ENCODE results near the gene GRIFIN. TPM values are rescaled to one million over a fixed set of nuclear protein-coding genes. Genes with fewer than 3 reads are reported as not detected.

Gene GRIFIN
- total and polyA plus RNA-seq, 2 experiments from 2014 or later: not detected

DNA sequence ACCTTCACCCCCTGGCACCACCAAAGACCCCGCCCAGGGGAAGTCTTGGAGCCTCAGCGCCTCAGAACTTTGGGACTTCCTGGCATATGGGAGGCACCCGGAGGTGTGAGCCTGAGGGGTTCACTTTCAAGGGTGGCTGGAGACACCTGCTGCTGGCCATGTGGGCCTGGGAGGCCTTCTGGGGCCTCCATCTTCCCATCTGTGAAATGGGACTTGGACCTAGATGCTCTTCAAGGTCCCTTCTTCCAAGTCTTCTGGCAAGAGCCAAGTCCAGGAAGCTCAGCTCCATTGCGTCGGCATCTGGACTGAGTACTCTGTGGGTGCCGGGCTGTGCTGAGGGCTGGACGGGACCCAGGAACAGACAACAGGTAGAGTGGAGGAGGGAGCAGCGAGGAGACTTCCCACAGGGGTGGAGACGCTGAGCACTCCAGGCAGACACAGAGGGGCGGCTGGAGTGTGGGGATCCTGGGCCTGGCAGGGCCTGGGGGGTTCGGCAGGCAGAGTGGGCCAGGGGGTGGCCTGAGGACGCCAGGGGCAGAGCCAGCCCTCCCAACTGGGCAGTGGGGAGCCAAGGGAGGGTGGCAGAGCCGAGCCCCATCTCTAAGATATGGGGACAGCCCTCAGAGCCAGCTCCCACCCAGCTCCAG lies 34.1 kb upstream of the GRIFIN start:
- H3K27ac ChIP-seq: no peak overlapping the region

GRCh38 chr7:2509298-2509906 lies 33.2 kb upstream of the GRIFIN start:
- H3K79me2 ChIP-seq: no peaks in the 10 kb centered on the region
- no peak overlapping the region for H3K4me2 ChIP-seq
- 84% methylated on average over 22 of the region's 23 CpGs for WGBS (ENCODE audit: low lambda C conversion rate, missing lambda C conversion rate)
- TF ChIP-seq EZH2phosphoT487 (IDR thresholded peaks at IDR 0.05; ENCODE audit: low read depth, severe bottlenecking, unreplicated experiment): no peak
- TF ChIP-seq, protein P1, sequence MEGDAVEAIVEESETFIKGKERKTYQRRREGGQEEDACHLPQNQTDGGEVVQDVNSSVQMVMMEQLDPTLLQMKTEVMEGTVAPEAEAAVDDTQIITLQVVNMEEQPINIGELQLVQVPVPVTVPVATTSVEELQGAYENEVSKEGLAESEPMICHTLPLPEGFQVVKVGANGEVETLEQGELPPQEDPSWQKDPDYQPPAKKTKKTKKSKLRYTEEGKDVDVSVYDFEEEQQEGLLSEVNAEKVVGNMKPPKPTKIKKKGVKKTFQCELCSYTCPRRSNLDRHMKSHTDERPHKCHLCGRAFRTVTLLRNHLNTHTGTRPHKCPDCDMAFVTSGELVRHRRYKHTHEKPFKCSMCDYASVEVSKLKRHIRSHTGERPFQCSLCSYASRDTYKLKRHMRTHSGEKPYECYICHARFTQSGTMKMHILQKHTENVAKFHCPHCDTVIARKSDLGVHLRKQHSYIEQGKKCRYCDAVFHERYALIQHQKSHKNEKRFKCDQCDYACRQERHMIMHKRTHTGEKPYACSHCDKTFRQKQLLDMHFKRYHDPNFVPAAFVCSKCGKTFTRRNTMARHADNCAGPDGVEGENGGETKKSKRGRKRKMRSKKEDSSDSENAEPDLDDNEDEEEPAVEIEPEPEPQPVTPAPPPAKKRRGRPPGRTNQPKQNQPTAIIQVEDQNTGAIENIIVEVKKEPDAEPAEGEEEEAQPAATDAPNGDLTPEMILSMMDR (IDR thresholded peaks at IDR 0.05; ENCODE audit: poor library complexity): no peak
- no peak for TF ChIP-seq EZH2 (IDR thresholded peaks at IDR 0.05; ENCODE audit: borderline replicate concordance)
- H3K4me3 ChIP-seq: no peak overlapping the region
- H3K9me2 ChIP-seq (replicated peaks; ENCODE audit: insufficient read depth): no peaks in the 10 kb centered on the region
- H3K27ac ChIP-seq: no peak overlapping the region
- H3K4me1 ChIP-seq (ENCODE audit: insufficient read depth): peaks cover 9% of the 10 kb centered on the region
- no peaks in the 10 kb centered on the region for H4K20me1 ChIP-seq (ENCODE audit: insufficient read depth, poor library complexity, severe bottlenecking)
- no peak for DNase-seq (ENCODE audit: low spot score)
- no peak overlapping the region for H2AFZ ChIP-seq
- no peaks in the 10 kb centered on the region for H3K9me3 ChIP-seq (ENCODE audit: low read depth)
- H3K27me3 ChIP-seq: no peaks in the 10 kb centered on the region
- H3K36me3 ChIP-seq (replicated peaks; ENCODE audit: insufficient read depth, low read depth): no peaks in the 10 kb centered on the region

More for the DNA sequence above, 34.1 kb upstream of the GRIFIN start:
- DNase-seq (ENCODE audit: low spot score): no peak
- no peak overlapping the region for H2AFZ ChIP-seq
- H3K27me3 ChIP-seq: no peaks in the 10 kb centered on the region
- H3K79me2 ChIP-seq: no peaks in the 10 kb centered on the region
- H3K4me2 ChIP-seq: no peak overlapping the region
- H3K9me3 ChIP-seq (ENCODE audit: low read depth): no peaks in the 10 kb centered on the region
- no peak overlapping the region for H3K4me3 ChIP-seq
- 92% methylated on average over 11 of the region's 13 CpGs for WGBS (ENCODE audit: low lambda C conversion rate, missing lambda C conversion rate)
- peaks cover 9% of the 10 kb centered on the region for H3K4me1 ChIP-seq (ENCODE audit: insufficient read depth)
- H4K20me1 ChIP-seq (ENCODE audit: insufficient read depth, poor library complexity, severe bottlenecking): no peaks in the 10 kb centered on the region
- TF ChIP-seq, protein P1 (IDR thresholded peaks at IDR 0.05; ENCODE audit: poor library complexity): no peak
- TF ChIP-seq EZH2 (IDR thresholded peaks at IDR 0.05; ENCODE audit: borderline replicate concordance) (no peak), EZH2phosphoT487 (IDR thresholded peaks at IDR 0.05; ENCODE audit: low read depth, severe bottlenecking, unreplicated experiment) (no peak)
- H3K9me2 ChIP-seq (replicated peaks; ENCODE audit: insufficient read depth): no peaks in the 10 kb centered on the region
- H3K36me3 ChIP-seq (replicated peaks; ENCODE audit: insufficient read depth, low read depth): no peaks in the 10 kb centered on the region

DNA sequence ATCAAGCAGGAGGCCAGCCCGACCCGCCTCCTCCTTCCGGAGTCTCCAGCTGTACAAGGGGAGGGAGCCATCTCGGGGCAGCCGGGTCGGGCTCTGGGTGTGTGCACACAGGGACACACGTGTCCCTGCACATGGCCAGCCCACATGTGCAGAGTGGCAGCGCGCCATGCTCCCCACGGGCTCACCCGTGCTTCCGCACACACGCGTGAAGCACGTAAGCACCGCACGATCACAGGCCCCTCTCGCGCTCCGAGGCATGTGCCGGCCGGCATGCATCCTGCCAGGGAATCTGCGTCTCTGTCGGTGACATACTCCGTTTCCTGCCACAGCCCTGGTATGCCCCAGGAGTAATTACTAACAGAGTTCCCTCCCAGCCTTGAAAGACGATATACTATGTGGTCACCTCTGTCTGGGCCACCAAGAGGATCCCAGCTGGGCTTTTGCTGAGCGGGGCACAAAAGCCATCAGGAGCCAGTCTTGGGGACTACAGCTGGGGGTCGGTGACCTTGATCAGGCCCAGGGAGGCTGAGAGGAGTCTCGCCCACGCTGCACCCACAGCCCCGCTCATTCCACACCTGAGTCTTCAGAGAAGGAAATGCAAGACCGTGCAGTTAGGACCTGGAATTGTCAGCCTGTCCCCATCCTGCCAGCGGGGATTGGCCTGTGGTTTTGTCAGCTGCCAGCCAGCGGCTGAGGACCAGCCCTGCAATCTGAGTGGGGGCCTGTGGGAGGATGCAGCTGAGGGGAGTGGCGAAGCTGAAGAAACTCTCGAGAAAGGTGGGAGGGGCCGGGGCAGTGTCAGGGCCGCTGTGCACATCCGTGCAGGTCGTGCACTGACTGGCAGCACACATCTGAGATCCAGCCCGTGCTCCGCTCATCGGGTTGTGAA lies 32.4 kb upstream of the GRIFIN start:
- Histone ChIP-seq H2AFZ (no peak overlapping the region), H4K20me1 (ENCODE audit: insufficient read depth, poor library complexity, severe bottlenecking) (no peaks in the 10 kb centered on the region), H3K9me2 (replicated peaks; ENCODE audit: insufficient read depth) (no peaks in the 10 kb centered on the region), H3K9me3 (ENCODE audit: low read depth) (no peaks in the 10 kb centered on the region), H3K36me3 (replicated peaks; ENCODE audit: insufficient read depth, low read depth) (no peaks in the 10 kb centered on the region), H3K27me3 (no peaks in the 10 kb centered on the region), H3K27ac (no peak overlapping the region), H3K4me1 (ENCODE audit: insufficient read depth) (peaks cover 9% of the 10 kb centered on the region), H3K4me2 (no peak overlapping the region), H3K79me2 (no peaks in the 10 kb centered on the region), H3K4me3 (no peak overlapping the region)
- no peak for DNase-seq (ENCODE audit: low spot score)
- WGBS (ENCODE audit: low lambda C conversion rate, missing lambda C conversion rate): 69% methylated on average over 43 of the region's 43 CpGs
- TF ChIP-seq, protein P1 (IDR thresholded peaks at IDR 0.05; ENCODE audit: poor library complexity): no peak
- no peak for TF ChIP-seq EZH2 (IDR thresholded peaks at IDR 0.05; ENCODE audit: borderline replicate concordance)

Measured in hepatocyte (in vitro differentiated cells).